Liver (tissue), 9 donors: ENCODE data around the gene GUCA1C. TPM values are rescaled to one million over a fixed set of nuclear protein-coding genes. Genes with fewer than 3 reads are reported as not detected.

Source experiments
- DNase-seq: peaks from one replicate; pipeline ENCODE4 v3.0.0-alpha.2; 2017; ENCODE audit warnings: low spot score
- H3K27ac ChIP-seq, 2 donors: one replicate each; pipeline ENCODE4 v1.7.0; 2013; ENCODE audit warnings: inconsistent platforms in 2 of 2, low read length in 2 of 2, control low read depth in 1 of 2, low read depth in 1 of 2, mild to moderate bottlenecking in 1 of 2
- H3K27me3 ChIP-seq, 4 donors: one replicate each; pipeline versions ENCODE4 v1.6.1 to v1.7.0; 2013; ENCODE audit warnings: low read length in 3 of 4, inconsistent platforms in 1 of 4, mild to moderate bottlenecking in 1 of 4, moderate library complexity in 1 of 4; ENCODE audit not compliant: control insufficient read depth in 4 of 4, insufficient read depth in 4 of 4
- H3K36me3 ChIP-seq, 4 donors: one replicate each; pipeline versions ENCODE4 v1.6.1 to v1.7.0; 2013; ENCODE audit warnings: low read length in 3 of 4, mild to moderate bottlenecking in 3 of 4, low read depth in 1 of 4, moderate library complexity in 1 of 4; ENCODE audit not compliant: control insufficient read depth in 4 of 4, insufficient read depth in 3 of 4
- H3K4me1 ChIP-seq, 4 donors: one replicate each; pipeline versions ENCODE4 v1.6.1 to v1.7.0; 2013; ENCODE audit warnings: low read length in 3 of 4, mild to moderate bottlenecking in 3 of 4, moderate library complexity in 1 of 4; ENCODE audit not compliant: control insufficient read depth in 4 of 4, insufficient read depth in 4 of 4
- H3K4me3 ChIP-seq, 3 donors: one replicate each; pipeline versions ENCODE4 v1.6.1 to v1.7.0; 2013; ENCODE audit warnings: low read length in 3 of 3, control low read depth in 1 of 3, low read depth in 1 of 3, mild to moderate bottlenecking in 1 of 3
- H3K9ac ChIP-seq, 2 donors: one replicate each; pipeline ENCODE4 v1.7.0; 2013; ENCODE audit warnings: low read length in 2 of 2, mild to moderate bottlenecking in 2 of 2, moderate library complexity in 2 of 2, control low read depth in 1 of 2, low read depth in 1 of 2
- H3K9me3 ChIP-seq, 4 donors: one replicate each; pipeline versions ENCODE4 v1.6.1 to v1.7.0; 2013; ENCODE audit warnings: low read length in 3 of 4; ENCODE audit not compliant: control insufficient read depth in 4 of 4
- ATF3 ChIP-seq: IDR thresholded peaks from 2 replicates; pipeline ENCODE4 v1.6.1; 2016; ENCODE audit warnings: antibody characterized with exemption
- CTCF ChIP-seq: fragments of 150-350 bp; IDR thresholded peaks from 2 replicates; pipeline ENCODE4 v1.5.1; 2017; ENCODE audit warnings: improper control_type of control experiment, low read depth, low read length; ENCODE audit not compliant: missing input control
- EGR1 ChIP-seq, 2 donors: IDR thresholded peaks; 2 replicates each; pipeline ENCODE4 v1.6.1; 2016 to 2018; ENCODE audit warnings: antibody characterized with exemption in 2 of 2, low read depth in 2 of 2
- FOXA1 ChIP-seq: IDR thresholded peaks from 2 replicates; pipeline ENCODE4 v1.6.1; 2016; ENCODE audit warnings: antibody characterized with exemption
- FOXA2 ChIP-seq: IDR thresholded peaks from 2 replicates; pipeline ENCODE4 v1.6.1; 2016; ENCODE audit warnings: antibody characterized with exemption
- GABPA ChIP-seq, 2 donors: IDR thresholded peaks in 1 of 2; conservative IDR thresholded peaks in 1 of 2; 2 replicates each; pipeline ENCODE4 v1.6.1; 2016; ENCODE audit warnings: antibody characterized with exemption in 2 of 2, mild to moderate bottlenecking in 1 of 2, moderate library complexity in 1 of 2
- HNF4A ChIP-seq, 2 donors: conservative IDR thresholded peaks; 2 replicates each; pipeline ENCODE4 v1.6.1; 2016; ENCODE audit warnings: antibody characterized with exemption in 2 of 2, mild to moderate bottlenecking in 2 of 2
- HNF4G ChIP-seq: IDR thresholded peaks from 2 replicates; pipeline ENCODE4 v1.6.1; 2016; ENCODE audit warnings: antibody characterized with exemption
- JUND ChIP-seq, 2 donors: IDR thresholded peaks; 2 replicates each; pipeline ENCODE4 v1.6.1; 2016; ENCODE audit warnings: antibody characterized with exemption in 2 of 2
- MAX ChIP-seq: IDR thresholded peaks from 2 replicates; pipeline ENCODE4 v1.6.1; 2016; ENCODE audit warnings: antibody characterized with exemption
- NR2F2 ChIP-seq: IDR thresholded peaks from 2 replicates; pipeline ENCODE4 v1.6.1; 2016; ENCODE audit warnings: antibody characterized with exemption
- RAD21 ChIP-seq, 2 donors: IDR thresholded peaks; 2 replicates each; pipeline ENCODE4 v1.6.1; 2016; ENCODE audit warnings: antibody characterized with exemption in 2 of 2, mild to moderate bottlenecking in 2 of 2
- REST ChIP-seq: IDR thresholded peaks from 2 replicates; pipeline ENCODE4 v1.6.1; 2016; ENCODE audit warnings: antibody characterized with exemption, mild to moderate bottlenecking
- RXRA ChIP-seq, 2 donors: IDR thresholded peaks; 2 replicates each; pipeline ENCODE4 v1.6.1; 2017 to 2018; ENCODE audit warnings: antibody characterized with exemption in 2 of 2, mild to moderate bottlenecking in 1 of 2
- SP1 ChIP-seq: IDR thresholded peaks from 2 replicates; pipeline ENCODE4 v1.6.1; 2018; ENCODE audit warnings: antibody characterized with exemption, mild to moderate bottlenecking
- TAF1 ChIP-seq: conservative IDR thresholded peaks from 2 replicates; pipeline ENCODE4 v1.6.1; 2016; ENCODE audit warnings: antibody characterized with exemption, mild to moderate bottlenecking
- YY1 ChIP-seq: IDR thresholded peaks from 2 replicates; pipeline ENCODE4 v1.6.1; 2016; ENCODE audit warnings: antibody characterized with exemption, mild to moderate bottlenecking
- ZBTB33 ChIP-seq: IDR thresholded peaks from 2 replicates; pipeline ENCODE4 v1.6.1; 2016; ENCODE audit warnings: antibody characterized with exemption
- WGBS: extraction: QIAGEN DNeasy Blood & Tissue Kit; methylation state at CpG from one replicate; pipeline ENCODE4 v1.1.7; 2013; 5-methylcytosine and 5-hydroxymethylcytosine counted together
- polyA plus RNA-seq, 2 donors: library from polyadenylated mRNA; stranded (reverse) in 1 of 2; unstranded in 1 of 2; fragments of 200-250 nt in 1 of 2; fragments of >200 nt in 1 of 2; fragmentation: Nextera tagmentation in 1 of 2; extraction: Ambion mirVana in 1 of 2; gene quantifications; one replicate each; pipeline versions ENCODE4 v1.2.1 to v1.2.3, GENCODE V29; 2013 to 2015
- total RNA-seq, 2 donors: library from RNA; depleted of rRNA; stranded (reverse); fragments of >200 nt; gene quantifications; one replicate each; pipeline ENCODE4 v1.2.3, GENCODE V29; 2014
- donor health status: healthy.
- donor health status: healthy.
- donor health status: healthy.
- donor health status: healthy.
- donor health status: healthy.

GUCA1C gene
- total and polyA plus RNA-seq, 4 donors: not detected

- H3K27me3 ChIP-seq: no peaks in the 10 kb centered on the region
- H3K27ac ChIP-seq: no peak overlapping the region
- no peaks in the 10 kb centered on the region for H3K4me1 ChIP-seq
- TF ChIP-seq RXRA (IDR thresholded peaks at IDR 0.05): no peak
- TF ChIP-seq REST: no peak
- no peak for TF ChIP-seq YY1
- no peak for TF ChIP-seq JUND (IDR thresholded peaks at IDR 0.05)
- TF ChIP-seq HNF4G: no peak
- no peak for TF ChIP-seq CTCF
- no peak for TF ChIP-seq MAX
- no peak for TF ChIP-seq FOXA1
- TF ChIP-seq ATF3: no peak
- TF ChIP-seq ZBTB33: no peak
- TF ChIP-seq SP1: no peak
- no peak for TF ChIP-seq RAD21 (IDR thresholded peaks at IDR 0.05)
- TF ChIP-seq TAF1: no peak
- no peak for TF ChIP-seq NR2F2
- no peak for TF ChIP-seq GABPA (IDR thresholded peaks at IDR 0.05 in 1 of 2, conservative IDR thresholded peaks at IDR 0.05 in 1 of 2)
- no peak for TF ChIP-seq EGR1 (IDR thresholded peaks at IDR 0.05; ENCODE audit: low read depth in 2 of 2)
- H3K4me3 ChIP-seq: no peak overlapping the region
- no peak for DNase-seq
- no peaks in the 10 kb centered on the region for H3K9me3 ChIP-seq
- H3K9ac ChIP-seq: no peak overlapping the region
- H3K36me3 ChIP-seq: no peaks in the 10 kb centered on the region
- 71% methylated on average over 3 of the region's 3 CpGs for WGBS
Measured at GRCh38 chr3:108891833-108892232, 61.8 kb downstream of the GUCA1C start.

GRCh38 chr3:108887777-108888176, 65.9 kb downstream of the GUCA1C start:
- 85% methylated on average over 2 of the region's 2 CpGs for WGBS
- no peaks in the 10 kb centered on the region for H3K27me3 ChIP-seq
- no peaks in the 10 kb centered on the region for H3K36me3 ChIP-seq
- DNase-seq: no peak
- no peak overlapping the region for H3K9ac ChIP-seq
- H3K4me3 ChIP-seq: no peak overlapping the region
- no peaks in the 10 kb centered on the region for H3K4me1 ChIP-seq
- H3K27ac ChIP-seq: no peak overlapping the region
- H3K9me3 ChIP-seq: no peaks in the 10 kb centered on the region
- TF ChIP-seq SP1 (no peak), RAD21 (IDR thresholded peaks at IDR 0.05) (no peak), CTCF (no peak), ATF3 (no peak), MAX (no peak), YY1 (no peak), HNF4A (conservative IDR thresholded peaks at IDR 0.05) (no peak), RXRA (IDR thresholded peaks at IDR 0.05) (no peak), GABPA (IDR thresholded peaks at IDR 0.05 in 1 of 2, conservative IDR thresholded peaks at IDR 0.05 in 1 of 2) (no peak), HNF4G (no peak), ZBTB33 (no peak), FOXA1 (no peak), FOXA2 (no peak), NR2F2 (no peak)
